ENCODE measurements around the gene E2F3. TPM values are rescaled to one million over a fixed set of nuclear protein-coding genes. Genes with fewer than 3 reads are reported as not detected.

E2F3 gene
- total and polyA plus RNA-seq, 9 donors: 0.36 to 7.3 (median 2.7) TPM

GRCh38 chr6:20366082-20366830 is 35.4 kb upstream of the E2F3 start:
- Histone ChIP-seq H3K27ac (no peak overlapping the region), H3K4me1 (ENCODE audit: insufficient read depth) (no peaks in the 10 kb centered on the region), H3K27me3 (no peaks in the 10 kb centered on the region), H3K36me3 (no peaks in the 10 kb centered on the region), H3K9me3 (no peaks in the 10 kb centered on the region), H3K4me3 (no peak overlapping the region)
- 45 to 56% (median 46%) methylated on average over 7 of the region's 7 CpGs for WGBS, 3 donors
- DNase-seq: no peak
- intact Hi-C loops (cut with DNase I): no loop called here
- TF ChIP-seq CTCF (IDR thresholded peaks at IDR 0.05): no peak
- no peak for TF ChIP-seq EP300 (IDR thresholded peaks at IDR 0.05)
- no peak for TF ChIP-seq POLR2A (IDR thresholded peaks at IDR 0.05)

- no peak for DNase-seq
- no peaks in the 10 kb centered on the region for H3K9me3 ChIP-seq
- no peaks in the 10 kb centered on the region for H3K4me1 ChIP-seq (ENCODE audit: insufficient read depth)
- no peak overlapping the region for H3K27ac ChIP-seq
- no peaks in the 10 kb centered on the region for H3K36me3 ChIP-seq
- intact Hi-C loops (cut with DNase I): no loop called here
- no peak overlapping the region for H3K4me3 ChIP-seq
- no peak for TF ChIP-seq CTCF (IDR thresholded peaks at IDR 0.05)
- no peak for TF ChIP-seq EP300 (IDR thresholded peaks at IDR 0.05)
- TF ChIP-seq POLR2A (IDR thresholded peaks at IDR 0.05): no peak
- 57 to 74% (median 58%) methylated on average over 1 of the region's 1 CpG for WGBS, 3 donors
- H3K27me3 ChIP-seq: no peaks in the 10 kb centered on the region
Measured at GRCh38 chr6:20367743-20368485, 33.8 kb upstream of the E2F3 start.

GRCh38 chr6:20370393-20370792 is 31.3 kb upstream of the E2F3 start:
- no peak for DNase-seq
- Histone ChIP-seq H3K36me3 (no peaks in the 10 kb centered on the region), H3K4me1 (ENCODE audit: insufficient read depth) (no peaks in the 10 kb centered on the region), H3K4me3 (no peak overlapping the region), H3K9me3 (no peaks in the 10 kb centered on the region), H3K27me3 (no peaks in the 10 kb centered on the region), H3K27ac (no peak overlapping the region)
- TF ChIP-seq CTCF (IDR thresholded peaks at IDR 0.05) (no peak), EP300 (IDR thresholded peaks at IDR 0.05) (no peak), POLR2A (IDR thresholded peaks at IDR 0.05) (no peak)
- 82 to 91% (median 87%) methylated on average over 2 of the region's 2 CpGs for WGBS, 3 donors
- intact Hi-C loops (cut with DNase I): no loop called here

- 93 to 94% (median 94%) methylated on average over 4 of the region's 4 CpGs for WGBS, 3 donors
- no peak for DNase-seq
- no peak overlapping the region for H3K27ac ChIP-seq
- H3K9me3 ChIP-seq: no peaks in the 10 kb centered on the region
- no peak for TF ChIP-seq CTCF (IDR thresholded peaks at IDR 0.05)
- TF ChIP-seq POLR2A (IDR thresholded peaks at IDR 0.05): no peak
- no peak for TF ChIP-seq EP300 (IDR thresholded peaks at IDR 0.05)
- no peaks in the 10 kb centered on the region for H3K27me3 ChIP-seq
- intact Hi-C loops (cut with DNase I): no loop called here
- no peaks in the 10 kb centered on the region for H3K36me3 ChIP-seq
- no peaks in the 10 kb centered on the region for H3K4me1 ChIP-seq (ENCODE audit: insufficient read depth)
- no peak overlapping the region for H3K4me3 ChIP-seq
Measured at GRCh38 chr6:20370801-20371200, 30.9 kb upstream of the E2F3 start.
